GM12878 (cell line): ENCODE data around the gene NUMB. TPM values are rescaled to one million over a fixed set of nuclear protein-coding genes. Genes with fewer than 3 reads are reported as not detected.

Source experiments
- BMI1 ChIP-seq: fragments of 450-650 bp; IDR thresholded peaks from 2 replicates; pipeline ENCODE4 v1.6.1; 2016; ENCODE audit warnings: mild to moderate bottlenecking, moderate library complexity, borderline replicate concordance
- CHD4 ChIP-seq: fragments of 200-600 bp; sonication (generic); IDR thresholded peaks from 2 replicates; pipeline ENCODE4 v1.6.1; 2016; ENCODE audit warnings: mild to moderate bottlenecking
- E2F4 ChIP-seq: IDR thresholded peaks from 2 replicates; pipeline ENCODE4 v1.6.1; 2012; ENCODE audit warnings: low read depth, low read length, improper control_type of control experiment
- EGR1 ChIP-seq, 2 experiments: IDR thresholded peaks; 1 replicate in 1 of 2; 2 replicates in 1 of 2; pipeline ENCODE4 v1.6.1; 2011 to 2012; ENCODE audit warnings: low read depth in 2 of 2, low read length in 2 of 2, borderline replicate concordance in 1 of 2, mild to moderate bottlenecking in 1 of 2, moderate library complexity in 1 of 2
- IRF3 ChIP-seq: fragments of 450-650 bp; IDR thresholded peaks from 2 replicates; pipeline ENCODE4 v1.6.1; 2014; ENCODE audit warnings: mild to moderate bottlenecking
- MYB ChIP-seq: fragments of 150-350 bp; IDR thresholded peaks from 2 replicates; pipeline ENCODE4 v1.6.1; 2014; ENCODE audit warnings: mild to moderate bottlenecking, low read depth, low read length, borderline replicate concordance
- NRF1 ChIP-seq: conservative IDR thresholded peaks from 2 replicates; pipeline ENCODE4 v1.6.1; 2011; ENCODE audit warnings: mild to moderate bottlenecking, low read depth, low read length, improper control_type of control experiment
- RBBP5 ChIP-seq: fragments of 200-600 bp; sonication (generic); conservative IDR thresholded peaks from 2 replicates; pipeline ENCODE4 v1.6.1; 2016
- RUNX3 ChIP-seq: IDR thresholded peaks from 2 replicates; pipeline ENCODE4 v1.6.1; 2012; ENCODE audit warnings: low read length, inconsistent platforms
- SKIL ChIP-seq: fragments of 450-650 bp; IDR thresholded peaks from 2 replicates; pipeline ENCODE4 v1.6.1; 2017; ENCODE audit warnings: mild to moderate bottlenecking, low read depth, inconsistent platforms; ENCODE audit not compliant: poor library complexity, severe bottlenecking
- TAF1 ChIP-seq: IDR thresholded peaks from 2 replicates; pipeline ENCODE4 v1.6.1; 2011; ENCODE audit warnings: mild to moderate bottlenecking, low read depth, low read length, borderline replicate concordance
- ZBTB4 ChIP-seq: fragments of 450-650 bp; formaldehyde crosslinking; IDR thresholded peaks from 2 replicates; pipeline ENCODE4 v1.4.0; 2022; ENCODE audit warnings: mild to moderate bottlenecking, moderate library complexity
- ZNF687 ChIP-seq: fragments of 450-650 bp; IDR thresholded peaks from 2 replicates; pipeline ENCODE4 v1.6.1; 2017; ENCODE audit warnings: mild to moderate bottlenecking, moderate library complexity
- polyA plus RNA-seq, 11 experiments: library from polyadenylated mRNA; depleted of rRNA in 4 of 11; unstranded in 6 of 11; stranded (reverse) in 5 of 11; fragments of >200 nt; fragmentation: Nextera tagmentation in 4 of 11; fragmentation: Illumina TruSeq in 1 of 11; extraction: Ambion mirVana in 4 of 11; extraction: Trizol in 1 of 11; gene quantifications; 1 replicate in 1 of 11; 2 replicates in 10 of 11; pipeline versions ENCODE4 v1.2.1 to v1.2.3, GENCODE V29; 2011 to 2016; ENCODE audit warnings: inconsistent platforms in 2 of 11, missing spikeins in 2 of 11, low read depth in 1 of 11
- total RNA-seq, 4 experiments: library from RNA; depleted of rRNA in 3 of 4; stranded (reverse); fragments of >200 nt in 3 of 4; fragmentation: Illumina TruSeq in 1 of 4; extraction: Trizol in 1 of 4; gene quantifications; 2 replicates each; pipeline versions ENCODE4 v1.2.1 to v1.2.3, GENCODE V29; 2013 to 2021
- TF ChIP-seq, protein P1 (sequence below): fragments of 450-650 bp; IDR thresholded peaks from 2 replicates; pipeline ENCODE4 v1.6.1; 2016; ENCODE audit warnings: mild to moderate bottlenecking

NUMB gene
- total and polyA plus RNA-seq, 10 of the 15 experiments (the other 5 are each of a cell fraction or from before 2014, with no cell fraction given), result 22.0 to 147 (median 48.9) TPM

DNA sequence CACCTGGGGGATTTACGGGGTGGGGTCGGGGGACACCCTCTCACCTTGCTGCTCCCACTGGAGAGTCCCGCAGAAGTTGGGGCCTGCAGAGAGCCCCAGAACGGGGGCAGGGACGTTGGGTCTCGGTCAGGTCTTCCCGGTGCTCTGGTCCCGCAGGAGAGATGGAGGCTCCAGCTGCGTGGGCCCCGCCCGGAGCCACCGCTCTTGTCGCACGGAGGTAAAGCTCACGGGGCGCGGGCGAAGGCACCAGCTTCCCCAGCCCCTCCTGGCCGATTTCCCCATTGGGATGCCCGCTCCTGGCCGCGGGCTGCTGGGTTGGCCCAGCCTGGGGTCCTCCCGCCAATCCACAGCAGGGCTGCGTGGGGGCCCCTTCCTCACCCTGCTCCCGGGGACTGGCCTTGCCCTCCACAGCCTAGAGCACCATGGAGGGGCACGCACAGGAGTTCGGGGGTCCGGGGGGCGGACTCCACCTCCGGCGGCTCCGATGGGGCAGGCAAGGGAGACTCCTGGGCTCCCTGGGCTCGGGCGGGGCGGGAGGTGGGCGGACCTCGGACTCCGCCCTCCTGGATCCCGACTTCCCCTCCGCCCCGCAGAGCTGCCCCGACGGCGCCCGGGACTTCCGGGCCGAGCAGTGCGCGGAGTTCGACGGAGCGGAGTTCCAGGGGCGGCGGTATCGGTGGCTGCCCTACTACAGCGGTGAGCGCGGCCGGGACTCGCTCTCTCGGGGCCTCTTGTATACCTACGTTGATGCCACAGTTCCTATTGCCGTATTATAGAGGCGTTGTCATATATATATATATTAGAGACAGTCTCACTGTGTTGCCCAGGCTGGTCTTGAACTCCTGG lies 212.6 kb downstream of the NUMB start (continued):
- TF ChIP-seq, protein P1, sequence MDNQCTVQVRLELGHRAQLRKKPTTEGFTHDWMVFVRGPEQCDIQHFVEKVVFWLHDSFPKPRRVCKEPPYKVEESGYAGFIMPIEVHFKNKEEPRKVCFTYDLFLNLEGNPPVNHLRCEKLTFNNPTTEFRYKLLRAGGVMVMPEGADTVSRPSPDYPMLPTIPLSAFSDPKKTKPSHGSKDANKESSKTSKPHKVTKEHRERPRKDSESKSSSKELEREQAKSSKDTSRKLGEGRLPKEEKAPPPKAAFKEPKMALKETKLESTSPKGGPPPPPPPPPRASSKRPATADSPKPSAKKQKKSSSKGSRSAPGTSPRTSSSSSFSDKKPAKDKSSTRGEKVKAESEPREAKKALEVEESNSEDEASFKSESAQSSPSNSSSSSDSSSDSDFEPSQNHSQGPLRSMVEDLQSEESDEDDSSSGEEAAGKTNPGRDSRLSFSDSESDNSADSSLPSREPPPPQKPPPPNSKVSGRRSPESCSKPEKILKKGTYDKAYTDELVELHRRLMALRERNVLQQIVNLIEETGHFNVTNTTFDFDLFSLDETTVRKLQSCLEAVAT, result no peak
- TF ChIP-seq MYB (no peak), RUNX3 (peak; percentile 13; the same call in 1 of the 2 replicates), ZBTB4 (CRISPR knock-in tag) (no peak), EGR1 (IDR thresholded peaks at IDR 0.05; ENCODE audit: borderline replicate concordance in 1 of 2, low read depth in 2 of 2, low read length in 2 of 2) (no peak), TAF1 (peak; percentile 48; the same call in 1 of the 2 replicates), BMI1 (no peak), IRF3 (no peak), CHD4 (no peak), ZNF687 (no peak), E2F4 (no peak), NRF1 (no peak), SKIL (no peak), RBBP5 (no peak)
